Measurements from ENCODE around the gene NTM. TPM values are rescaled to one million over a fixed set of nuclear protein-coding genes. Genes with fewer than 3 reads are reported as not detected.

NTM gene
- total and polyA plus RNA-seq, 2 experiments from 2014 or later, result 2.2 to 4.9 TPM

DNA sequence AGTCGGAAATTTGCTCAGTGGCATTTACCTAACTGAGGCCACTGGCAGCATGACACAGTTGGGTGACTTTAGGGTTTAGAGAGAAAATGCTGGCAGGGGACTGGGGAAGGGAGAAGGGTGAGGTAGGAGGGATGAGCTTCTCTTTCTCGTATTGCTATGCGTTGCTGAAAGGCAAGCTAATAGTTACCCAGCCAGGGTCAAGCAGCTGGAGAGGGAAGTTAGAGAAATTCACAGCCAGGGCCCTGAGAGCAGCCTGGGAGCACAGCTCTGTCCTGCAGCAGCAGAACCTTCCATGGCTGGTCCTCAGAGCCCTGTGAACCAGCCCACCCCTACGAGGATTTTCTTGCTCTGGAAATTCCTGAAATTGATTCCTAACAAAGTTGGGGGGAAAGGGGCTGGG, 679.6 kb downstream of the NTM start:
- no peak overlapping the region for H3K4me3 ChIP-seq
- WGBS (ENCODE audit: low lambda C conversion rate, missing lambda C conversion rate), result 63% methylated on average over 4 of the region's 4 CpGs
- H3K79me2 ChIP-seq, result no peaks in the 10 kb centered on the region
- peaks cover 14% of the 10 kb centered on the region for H3K27me3 ChIP-seq
- H3K36me3 ChIP-seq (replicated peaks; ENCODE audit: insufficient read depth, low read depth), result no peaks in the 10 kb centered on the region
- TF ChIP-seq EZH2 (IDR thresholded peaks at IDR 0.05; ENCODE audit: borderline replicate concordance), result no peak
- TF ChIP-seq EZH2phosphoT487 (IDR thresholded peaks at IDR 0.05; ENCODE audit: low read depth, severe bottlenecking, unreplicated experiment), result no peak
- TF ChIP-seq, protein P1, sequence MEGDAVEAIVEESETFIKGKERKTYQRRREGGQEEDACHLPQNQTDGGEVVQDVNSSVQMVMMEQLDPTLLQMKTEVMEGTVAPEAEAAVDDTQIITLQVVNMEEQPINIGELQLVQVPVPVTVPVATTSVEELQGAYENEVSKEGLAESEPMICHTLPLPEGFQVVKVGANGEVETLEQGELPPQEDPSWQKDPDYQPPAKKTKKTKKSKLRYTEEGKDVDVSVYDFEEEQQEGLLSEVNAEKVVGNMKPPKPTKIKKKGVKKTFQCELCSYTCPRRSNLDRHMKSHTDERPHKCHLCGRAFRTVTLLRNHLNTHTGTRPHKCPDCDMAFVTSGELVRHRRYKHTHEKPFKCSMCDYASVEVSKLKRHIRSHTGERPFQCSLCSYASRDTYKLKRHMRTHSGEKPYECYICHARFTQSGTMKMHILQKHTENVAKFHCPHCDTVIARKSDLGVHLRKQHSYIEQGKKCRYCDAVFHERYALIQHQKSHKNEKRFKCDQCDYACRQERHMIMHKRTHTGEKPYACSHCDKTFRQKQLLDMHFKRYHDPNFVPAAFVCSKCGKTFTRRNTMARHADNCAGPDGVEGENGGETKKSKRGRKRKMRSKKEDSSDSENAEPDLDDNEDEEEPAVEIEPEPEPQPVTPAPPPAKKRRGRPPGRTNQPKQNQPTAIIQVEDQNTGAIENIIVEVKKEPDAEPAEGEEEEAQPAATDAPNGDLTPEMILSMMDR (IDR thresholded peaks at IDR 0.05; ENCODE audit: poor library complexity), result no peak
- no peak overlapping the region for H2AFZ ChIP-seq
- no peak overlapping the region for H3K27ac ChIP-seq
- no peaks in the 10 kb centered on the region for H3K4me1 ChIP-seq (ENCODE audit: insufficient read depth)
- no peaks in the 10 kb centered on the region for H3K9me2 ChIP-seq (replicated peaks; ENCODE audit: insufficient read depth)
- DNase-seq (ENCODE audit: low spot score), result no peak
- H3K9me3 ChIP-seq (ENCODE audit: low read depth), result no peaks in the 10 kb centered on the region
- no peak overlapping the region for H3K4me2 ChIP-seq
- no peaks in the 10 kb centered on the region for H4K20me1 ChIP-seq (ENCODE audit: insufficient read depth, poor library complexity, severe bottlenecking)

GRCh38 chr11:132050577-132051165, 680.3 kb downstream of the NTM start:
- Histone ChIP-seq H3K79me2 (no peaks in the 10 kb centered on the region), H3K27ac (no peak overlapping the region), H2AFZ (no peak overlapping the region), H3K4me1 (ENCODE audit: insufficient read depth) (no peaks in the 10 kb centered on the region), H3K4me2 (no peak overlapping the region), H3K36me3 (replicated peaks; ENCODE audit: insufficient read depth, low read depth) (no peaks in the 10 kb centered on the region), H3K9me2 (replicated peaks; ENCODE audit: insufficient read depth) (no peaks in the 10 kb centered on the region), H3K9me3 (ENCODE audit: low read depth) (no peaks in the 10 kb centered on the region), H3K27me3 (peaks cover 14% of the 10 kb centered on the region), H3K4me3 (no peak overlapping the region), H4K20me1 (ENCODE audit: insufficient read depth, poor library complexity, severe bottlenecking) (no peaks in the 10 kb centered on the region)
- WGBS (ENCODE audit: low lambda C conversion rate, missing lambda C conversion rate), result 69% methylated on average over 6 of the region's 6 CpGs
- DNase-seq (ENCODE audit: low spot score), result no peak
- no peak for TF ChIP-seq EZH2 (IDR thresholded peaks at IDR 0.05; ENCODE audit: borderline replicate concordance)
- TF ChIP-seq, protein P1 (IDR thresholded peaks at IDR 0.05; ENCODE audit: poor library complexity), result no peak
- TF ChIP-seq EZH2phosphoT487 (IDR thresholded peaks at IDR 0.05; ENCODE audit: low read depth, severe bottlenecking, unreplicated experiment), result no peak

- no peaks in the 10 kb centered on the region for H3K79me2 ChIP-seq
- H3K36me3 ChIP-seq (replicated peaks; ENCODE audit: insufficient read depth, low read depth), result no peaks in the 10 kb centered on the region
- no peaks in the 10 kb centered on the region for H4K20me1 ChIP-seq (ENCODE audit: insufficient read depth, poor library complexity, severe bottlenecking)
- no peak overlapping the region for H3K27ac ChIP-seq
- TF ChIP-seq EZH2phosphoT487 (IDR thresholded peaks at IDR 0.05; ENCODE audit: low read depth, severe bottlenecking, unreplicated experiment) (no peak), EZH2 (IDR thresholded peaks at IDR 0.05; ENCODE audit: borderline replicate concordance) (no peak)
- TF ChIP-seq, protein P1 (IDR thresholded peaks at IDR 0.05; ENCODE audit: poor library complexity), result no peak
- no peak overlapping the region for H3K4me2 ChIP-seq
- H3K27me3 ChIP-seq, result peaks cover 14% of the 10 kb centered on the region
- H3K4me3 ChIP-seq, result no peak overlapping the region
- no peaks in the 10 kb centered on the region for H3K9me2 ChIP-seq (replicated peaks; ENCODE audit: insufficient read depth)
- no peak for DNase-seq (ENCODE audit: low spot score)
- WGBS (ENCODE audit: low lambda C conversion rate, missing lambda C conversion rate), result 94% methylated on average over 2 of the region's 2 CpGs
- H2AFZ ChIP-seq, result no peak overlapping the region
- no peaks in the 10 kb centered on the region for H3K4me1 ChIP-seq (ENCODE audit: insufficient read depth)
- no peaks in the 10 kb centered on the region for H3K9me3 ChIP-seq (ENCODE audit: low read depth)
Measured at GRCh38 chr11:132051704-132052103, 681.3 kb downstream of the NTM start.

All from hepatocyte (in vitro differentiated cells).